Daoy (cell line): Measurements from ENCODE around the gene PHF2. TPM values are rescaled to one million over a fixed set of nuclear protein-coding genes. Genes with fewer than 3 reads are reported as not detected.

Experiments
- DNase-seq: peaks from one replicate; pipeline ENCODE4 v3.0.0-alpha.2; 2015; ENCODE audit warnings: low read depth
- total RNA-seq: library from RNA; depleted of rRNA; stranded (reverse); fragments of >200 nt; shearing (Covaris generic); gene quantifications from 2 replicates; pipeline ENCODE4 v1.2.3, GENCODE V29; 2014

PHF2 gene
- total RNA-seq, 1 experiment from 2014 or later, result 12.1 TPM

- DNase-seq, result no peak
These were observed 8.2 kb upstream of the PHF2 start for GRCh38 chr9:93568169-93568568.

GRCh38 chr9:93569621-93570174 lies 6.7 kb upstream of the PHF2 start:
- no peak for DNase-seq

- no peak for DNase-seq
These were observed 4.2 kb upstream of the PHF2 start for GRCh38 chr9:93572221-93572620.

- DNase-seq, result no peak
These were observed 3.5 kb upstream of the PHF2 start for GRCh38 chr9:93572636-93573515.

GRCh38 chr9:93573516-93573828 lies 2.9 kb upstream of the PHF2 start:
- DNase-seq, result no peak

- DNase-seq, result no peak
These were observed 2.1 kb upstream of the PHF2 start for GRCh38 chr9:93574091-93574899.

GRCh38 chr9:93574900-93575795 lies 1.2 kb upstream of the PHF2 start:
- no peak for DNase-seq

- peak; percentile 45 for DNase-seq
These were observed 557 bp upstream of the PHF2 start for GRCh38 chr9:93575796-93576257.

GRCh38 chr9:93577078-93577974 lies 942 bp downstream of the PHF2 start:
- DNase-seq, result peak; percentile 30

- no peak for DNase-seq
These were observed 1.7 kb downstream of the PHF2 start for GRCh38 chr9:93577975-93578682.

GRCh38 chr9:93578844-93579243 lies 2.5 kb downstream of the PHF2 start:
- DNase-seq, result no peak

- no peak for DNase-seq
These were observed 3.5 kb downstream of the PHF2 start for GRCh38 chr9:93579711-93580516.

- DNase-seq, result no peak
These were observed 4.4 kb downstream of the PHF2 start for GRCh38 chr9:93580654-93581380.

- peak; percentile 44 for DNase-seq
These were observed 5.7 kb downstream of the PHF2 start for GRCh38 chr9:93582115-93582514.

GRCh38 chr9:93582550-93582949 lies 6.2 kb downstream of the PHF2 start:
- DNase-seq, result no peak

GRCh38 chr9:93585259-93585658 lies 8.9 kb downstream of the PHF2 start:
- no peak for DNase-seq

- DNase-seq, result no peak
These were observed 9.3 kb downstream of the PHF2 start for GRCh38 chr9:93585695-93586094.
